Upper lobe of right lung (tissue), 1 donor: ENCODE results near the gene CDON. TPM values are rescaled to one million over a fixed set of nuclear protein-coding genes. Genes with fewer than 3 reads are reported as not detected.

ENCODE experiments used
- ATAC-seq: fragments of 200-7000 bp; cut with Tn5 transposase; one replicate; pipeline ENCODE4 v1.9.1; 2020; ENCODE audit warnings: mild to moderate bottlenecking, moderate library complexity
- DNase-seq: peaks from one replicate; pipeline ENCODE4 v3.0.0-alpha.2; 2020
- H3K27ac ChIP-seq: fragments of 200-600 bp; one replicate; pipeline ENCODE4 v1.8.0; 2022
- H3K27me3 ChIP-seq: fragments of 200-600 bp; one replicate; pipeline ENCODE4 v1.8.0; 2022; ENCODE audit warnings: mild to moderate bottlenecking
- H3K36me3 ChIP-seq: fragments of 200-600 bp; one replicate; pipeline ENCODE4 v1.8.0; 2022
- H3K4me1 ChIP-seq: fragments of 200-600 bp; one replicate; pipeline ENCODE4 v1.8.0; 2022
- H3K4me3 ChIP-seq: fragments of 200-600 bp; one replicate; pipeline ENCODE4 v1.8.0; 2022; ENCODE audit warnings: mild to moderate bottlenecking
- H3K9me3 ChIP-seq: fragments of 200-600 bp; one replicate; pipeline ENCODE4 v1.8.0; 2022
- intact Hi-C: fragments of 100-400 bp; cut with DNase I; formaldehyde crosslinking; loops from one replicate; pipeline ENCODE4 v1.11.0; 2022
- total RNA-seq: library from RNA; stranded (reverse); fragmentation: NEBNext Ultra II Directional; extraction: Animal tissue kit (Norgen Biotek cat#: 25700); gene quantifications from one replicate; pipeline ENCODE4 v1.2.1, GENCODE V29; 2021
- TF ChIP-seq, protein P1 (sequence below): fragments of 200-600 bp; IDR thresholded peaks from one replicate; pipeline ENCODE4 v1.8.0; 2022; ENCODE audit warnings: antibody characterized with exemption
- donor health status: DM: no; HTN: yes; CAD: no; lungs with severe emphysema.

The CDON gene
- total RNA-seq, 1 donor from 2014 or later: 13.3 TPM

DNA sequence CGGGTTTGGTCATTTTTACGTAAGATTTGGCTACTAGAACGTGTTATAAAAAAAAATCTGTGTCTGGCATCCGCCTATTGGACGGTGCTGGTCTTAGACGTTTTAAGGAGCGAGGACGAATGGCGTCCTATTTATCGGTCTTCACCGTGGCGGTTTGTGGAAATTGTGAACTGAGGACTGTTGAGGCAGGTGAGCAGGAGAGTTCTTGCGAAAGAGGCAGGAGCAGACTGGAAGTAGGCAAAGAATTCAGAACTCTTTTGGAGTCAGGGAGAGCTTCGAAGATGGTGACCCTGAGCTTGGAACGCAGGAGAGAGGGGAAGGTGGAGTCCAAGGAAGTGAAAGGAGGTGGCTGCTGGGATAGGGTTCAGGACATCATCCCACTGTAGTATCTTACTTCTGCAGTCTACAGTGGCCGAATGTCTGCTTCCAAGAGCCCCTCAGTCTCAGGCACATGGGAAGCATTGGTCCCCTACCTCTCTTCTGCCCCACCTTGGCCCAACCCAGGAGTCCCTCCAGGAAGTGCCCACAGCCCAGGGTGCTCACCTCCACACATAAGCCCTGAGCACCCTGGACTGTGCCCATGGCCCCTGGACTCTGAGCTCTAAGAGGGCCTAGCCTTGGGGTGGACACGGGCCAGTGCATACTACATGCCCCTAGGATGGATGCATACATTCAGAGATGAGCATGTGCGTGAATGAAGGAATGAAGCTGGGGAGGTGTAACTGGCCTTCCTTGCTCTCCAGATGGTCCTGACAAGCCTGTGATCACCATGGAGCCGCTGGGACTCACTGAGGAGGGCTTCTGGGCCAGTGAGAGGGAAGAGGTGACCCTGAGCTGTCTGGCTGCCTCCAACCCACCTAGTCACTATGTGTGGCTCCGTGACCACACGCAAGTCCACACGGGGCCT, 113.1 kb downstream of the CDON start:
- intact Hi-C loops: no loop called here
- Histone ChIP-seq H3K9me3 (no peaks in the 10 kb centered on the region), H3K27ac (no peak overlapping the region), H3K36me3 (no peaks in the 10 kb centered on the region), H3K27me3 (peaks cover 6% of the 10 kb centered on the region), H3K4me1 (peaks cover 9% of the 10 kb centered on the region), H3K4me3 (no peak overlapping the region)
- DNase-seq (no peak), ATAC-seq (no peak)
- TF ChIP-seq, protein P1, sequence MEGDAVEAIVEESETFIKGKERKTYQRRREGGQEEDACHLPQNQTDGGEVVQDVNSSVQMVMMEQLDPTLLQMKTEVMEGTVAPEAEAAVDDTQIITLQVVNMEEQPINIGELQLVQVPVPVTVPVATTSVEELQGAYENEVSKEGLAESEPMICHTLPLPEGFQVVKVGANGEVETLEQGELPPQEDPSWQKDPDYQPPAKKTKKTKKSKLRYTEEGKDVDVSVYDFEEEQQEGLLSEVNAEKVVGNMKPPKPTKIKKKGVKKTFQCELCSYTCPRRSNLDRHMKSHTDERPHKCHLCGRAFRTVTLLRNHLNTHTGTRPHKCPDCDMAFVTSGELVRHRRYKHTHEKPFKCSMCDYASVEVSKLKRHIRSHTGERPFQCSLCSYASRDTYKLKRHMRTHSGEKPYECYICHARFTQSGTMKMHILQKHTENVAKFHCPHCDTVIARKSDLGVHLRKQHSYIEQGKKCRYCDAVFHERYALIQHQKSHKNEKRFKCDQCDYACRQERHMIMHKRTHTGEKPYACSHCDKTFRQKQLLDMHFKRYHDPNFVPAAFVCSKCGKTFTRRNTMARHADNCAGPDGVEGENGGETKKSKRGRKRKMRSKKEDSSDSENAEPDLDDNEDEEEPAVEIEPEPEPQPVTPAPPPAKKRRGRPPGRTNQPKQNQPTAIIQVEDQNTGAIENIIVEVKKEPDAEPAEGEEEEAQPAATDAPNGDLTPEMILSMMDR: no peak

- DNase-seq: no peak
- Histone ChIP-seq H3K4me1 (peaks cover 9% of the 10 kb centered on the region), H3K4me3 (no peak overlapping the region), H3K27ac (no peak overlapping the region), H3K9me3 (no peaks in the 10 kb centered on the region), H3K27me3 (peaks cover 6% of the 10 kb centered on the region), H3K36me3 (no peaks in the 10 kb centered on the region)
- TF ChIP-seq, protein P1: no peak
- intact Hi-C loops: no loop called here
- no peak for ATAC-seq
Observed at GRCh38 chr11:125948278-125949051, 114.2 kb downstream of the CDON start.

GRCh38 chr11:125947419-125948277, 115.0 kb downstream of the CDON start:
- TF ChIP-seq, protein P1: no peak
- H3K27ac ChIP-seq: no peak overlapping the region
- no peaks in the 10 kb centered on the region for H3K36me3 ChIP-seq
- no peak for DNase-seq
- H3K4me3 ChIP-seq: no peak overlapping the region
- H3K27me3 ChIP-seq: peaks cover 6% of the 10 kb centered on the region
- no peak for ATAC-seq
- no peaks in the 10 kb centered on the region for H3K9me3 ChIP-seq
- H3K4me1 ChIP-seq: peaks cover 1% of the 10 kb centered on the region
- intact Hi-C loops: no loop called here

GRCh38 chr11:125946712-125947418, 115.8 kb downstream of the CDON start:
- ATAC-seq (no peak), DNase-seq (peak; percentile 29)
- peaks cover 6% of the 10 kb centered on the region for H3K27me3 ChIP-seq
- no peaks in the 10 kb centered on the region for H3K9me3 ChIP-seq
- H3K4me1 ChIP-seq: no peaks in the 10 kb centered on the region
- H3K27ac ChIP-seq: no peak overlapping the region
- H3K4me3 ChIP-seq: no peak overlapping the region
- H3K36me3 ChIP-seq: no peaks in the 10 kb centered on the region
- TF ChIP-seq, protein P1: no peak
- intact Hi-C loops: no loop called here
